A549 (cell line): Measurements from ENCODE around the gene AADACL4.

ENCODE experiments used
- CEBPB ChIP-seq, 2 experiments: fragments of >200 bp in 1 of 2; sonication (Bioruptor Twin) in 1 of 2; formaldehyde crosslinking in 1 of 2; IDR thresholded peaks; 2 replicates each; pipeline ENCODE4 v1.6.1; 2012 to 2016
- CTCF ChIP-seq: fragments of >200 bp; sonication (Bioruptor Twin); formaldehyde crosslinking; IDR thresholded peaks from 3 replicates; pipeline ENCODE4 v1.5.1; 2016
- NR3C1 ChIP-seq: fragments of >200 bp; sonication (Bioruptor Twin); formaldehyde crosslinking; IDR thresholded peaks from 3 replicates; pipeline ENCODE4 v1.6.1; 2017
- PBX3 ChIP-seq: IDR thresholded peaks from 2 replicates; pipeline ENCODE4 v1.6.1; 2012
- RAD21 ChIP-seq, 2 experiments: fragments of >200 bp in 1 of 2; sonication (Bioruptor Twin) in 1 of 2; formaldehyde crosslinking in 1 of 2; IDR thresholded peaks in 1 of 2; conservative IDR thresholded peaks in 1 of 2; 2 replicates in 1 of 2; 3 replicates in 1 of 2; pipeline ENCODE4 v1.6.1; 2012 to 2018; ENCODE audit warnings: inconsistent platforms in 1 of 2

- TF ChIP-seq CTCF (no peak), RAD21 (conservative IDR thresholded peaks at IDR 0.05 in 1 of 2, IDR thresholded peaks at IDR 0.05 in 1 of 2) (no peak), NR3C1 (no peak), PBX3 (no peak), CEBPB (IDR thresholded peaks at IDR 0.05) (no peak)
Measured at GRCh38 chr1:12678820-12679219, 34.9 kb downstream of the AADACL4 start.
